A549 (cell line): ENCODE measurements around the gene PRR20D. TPM values are rescaled to one million over a fixed set of nuclear protein-coding genes. Genes with fewer than 3 reads are reported as not detected.
"Not testable (repeated sequence)": the region's sequence is repeated elsewhere in the genome, so short reads cannot be mapped to it uniquely, and the experiment has no call there.

Experiments
- ATAC-seq, 2 experiments: fragments of 200-7000 bp in 1 of 2; fragments of >200 bp in 1 of 2; cut with Nextera tagmentation in 1 of 2; cut with Tn5 transposase in 1 of 2; 3 replicates each; pipeline versions ENCODE4 v1.8.0 to v1.9.1; 2018 to 2020; ENCODE audit warnings: mild to moderate bottlenecking in 1 of 2, moderate library complexity in 1 of 2
- CTCF ChIA-PET: fragments of 300-600 bp; sonication (Branson Sonifier 250); formaldehyde crosslinking; extraction: SDS; loops from one replicate; lab custom pipeline; 2021; ENCODE audit warnings: antibody characterized with exemption, inconsistent platforms; lab: Yijun Ruan, JAX
- POLR2A ChIA-PET: fragments of 350-600 bp; formaldehyde crosslinking; extraction: SDS; loops from one replicate; lab custom pipeline; 2021; ENCODE audit warnings: antibody characterized with exemption, inconsistent platforms; lab: Yijun Ruan, JAX
- DNase-seq, 2 experiments: peaks; one replicate each; pipeline versions ENCODE4 v3.0.0 to v3.0.0-alpha.2; 2011 to 2016; ENCODE audit warnings: low read depth in 1 of 2, low spot score in 1 of 2
- FAIRE-seq: peaks from 2 replicates; lab custom pipeline; 2011; peaks lifted over from hg19 to GRCh38; lab: Jason Lieb, UNC
- H3K27ac ChIP-seq, 2 experiments: fragments of >200 bp; sonication (Bioruptor Twin); formaldehyde crosslinking; 3 replicates each; pipeline ENCODE4 v1.5.1; 2016 to 2017
- H3K4me1 ChIP-seq: fragments of >200 bp; sonication (Bioruptor Twin); formaldehyde crosslinking; 3 replicates; pipeline ENCODE4 v1.6.1; 2016
- H3K4me2 ChIP-seq: fragments of >200 bp; sonication (Bioruptor Twin); formaldehyde crosslinking; 3 replicates; pipeline ENCODE4 v1.6.1; 2016
- H3K4me3 ChIP-seq: fragments of >200 bp; sonication (Bioruptor Twin); formaldehyde crosslinking; 3 replicates; pipeline ENCODE4 v1.5.1; 2016
- H3K9me3 ChIP-seq: fragments of >200 bp; sonication (Bioruptor Twin); formaldehyde crosslinking; 3 replicates; pipeline ENCODE4 v1.6.1; 2016
- BHLHE40 ChIP-seq: IDR thresholded peaks from 2 replicates; pipeline ENCODE4 v1.6.1; 2012; ENCODE audit warnings: low read depth, low read length, inconsistent platforms
- CBX8 ChIP-seq: fragments of 200-600 bp; sonication (generic); IDR thresholded peaks from 2 replicates; pipeline ENCODE4 v1.6.1; 2016
- EP300 ChIP-seq, 2 experiments: fragments of >200 bp; sonication (Bioruptor Twin); formaldehyde crosslinking; IDR thresholded peaks; 2 replicates in 1 of 2; 3 replicates in 1 of 2; pipeline ENCODE4 v1.6.1; 2016 to 2017
- ESRRA ChIP-seq: fragments of 150-350 bp; IDR thresholded peaks from 2 replicates; pipeline ENCODE4 v1.6.1; 2014; ENCODE audit warnings: mild to moderate bottlenecking, low read length, borderline replicate concordance
- FOSL2 ChIP-seq, 2 experiments: fragments of 450-650 bp in 1 of 2; fragments of >200 bp in 1 of 2; sonication (Bioruptor Twin) in 1 of 2; formaldehyde crosslinking; IDR thresholded peaks; 2 replicates each; pipeline versions ENCODE4 v1.5.0 to v1.6.1; 2016 to 2020; ENCODE audit warnings: mild to moderate bottlenecking in 1 of 2, moderate library complexity in 1 of 2
- FOXS1 ChIP-seq: fragments of 250-450 bp; sonication (Bioruptor Pico); IDR thresholded peaks from 2 replicates; pipeline ENCODE4 v1.5.0; 2020; ENCODE audit warnings: mild to moderate bottlenecking, moderate library complexity
- GATA3 ChIP-seq: IDR thresholded peaks from 2 replicates; pipeline ENCODE4 v1.6.1; 2012; ENCODE audit warnings: borderline replicate concordance
- HMGXB4 ChIP-seq: fragments of 250-450 bp; sonication (Bioruptor Pico); IDR thresholded peaks from 2 replicates; pipeline ENCODE4 v1.5.0; 2021; ENCODE audit warnings: mild to moderate bottlenecking, moderate library complexity, borderline replicate concordance
- HOXB13 ChIP-seq: fragments of 250-450 bp; sonication (Bioruptor Pico); IDR thresholded peaks from 2 replicates; pipeline ENCODE4 v1.5.0; 2020; ENCODE audit warnings: low read depth, mild to moderate bottlenecking, moderate library complexity
- JUNB ChIP-seq: fragments of >200 bp; sonication (Bioruptor Twin); formaldehyde crosslinking; IDR thresholded peaks from 2 replicates; pipeline ENCODE4 v1.6.1; 2016
- MAX ChIP-seq: IDR thresholded peaks from 2 replicates; pipeline ENCODE4 v1.6.1; 2012
- MYC ChIP-seq: IDR thresholded peaks from 2 replicates; pipeline ENCODE4 v1.6.1; 2012; ENCODE audit warnings: mild to moderate bottlenecking, inconsistent platforms, low read length, improper control_type of control experiment, borderline replicate concordance
- NFE2L2 ChIP-seq: fragments of 150-350 bp; conservative IDR thresholded peaks from 2 replicates; pipeline ENCODE4 v1.6.1; 2014; ENCODE audit warnings: low read length
- POLR2AphosphoS2 ChIP-seq: conservative IDR thresholded peaks from 2 replicates; pipeline ENCODE4 v1.6.1; 2012; ENCODE audit warnings: low read length, improper control_type of control experiment, inconsistent platforms
- REST ChIP-seq: fragments of 200-600 bp; sonication (generic); IDR thresholded peaks from 2 replicates; pipeline ENCODE4 v1.6.1; 2016; ENCODE audit warnings: antibody characterized with exemption, mild to moderate bottlenecking, moderate library complexity
- TFCP2L1 ChIP-seq: fragments of 250-450 bp; sonication (Bioruptor Pico); IDR thresholded peaks from 2 replicates; pipeline ENCODE4 v1.5.0; 2021; ENCODE audit warnings: mild to moderate bottlenecking
- ZFP36 ChIP-seq: fragments of 450-650 bp; IDR thresholded peaks from 2 replicates; pipeline ENCODE4 v1.6.1; 2014; ENCODE audit warnings: borderline replicate concordance; ENCODE audit not compliant: partially characterized antibody
- WGBS: methylation state at CpG from one replicate; pipeline ENCODE4 v1.1.6; 2017; ENCODE audit errors: missing lambda C conversion rate; 5-methylcytosine and 5-hydroxymethylcytosine counted together
- polyA minus RNA-seq: library from RNA; depleted of rRNA, polyadenylated mRNA; stranded (reverse); fragments of >200 nt; gene quantifications from 2 replicates; pipeline ENCODE4 v1.2.3, GENCODE V29; 2011; rRNA and poly(A)+ RNA removed
- polyA plus RNA-seq, 4 experiments: library from polyadenylated mRNA; depleted of rRNA in 3 of 4; stranded (reverse); fragments of >200 nt; fragmentation: RNase III in 1 of 4; extraction: RNeasy Plus Mini Kit Qiagen cat#74134 plus additional on column Dnase treatment in 1 of 4; gene quantifications; 2 replicates in 3 of 4; 3 replicates in 1 of 4; pipeline ENCODE4 v1.2.3, GENCODE V29; 2011 to 2017
- TF ChIP-seq, protein P1 (sequence below): fragments of 150-350 bp; IDR thresholded peaks from 2 replicates; pipeline ENCODE4 v1.6.1; 2014; ENCODE audit warnings: low read depth, mild to moderate bottlenecking, low read length

The PRR20D gene
- not detected in 2 replicates for polyA plus RNA-seq (2011; rRNA removed)
- polyA plus RNA-seq (2012; cell fraction: cytosol; rRNA removed) = not detected in 2 replicates
- polyA plus RNA-seq (2012; cell fraction: nucleus; rRNA removed) = not detected in 2 replicates
- not detected in 3 replicates for polyA plus RNA-seq (2017; fragmentation: RNase III; extraction: RNeasy Plus Mini Kit Qiagen cat#74134 plus additional on column Dnase treatment)
- not detected in 2 replicates for polyA minus RNA-seq

DNA sequence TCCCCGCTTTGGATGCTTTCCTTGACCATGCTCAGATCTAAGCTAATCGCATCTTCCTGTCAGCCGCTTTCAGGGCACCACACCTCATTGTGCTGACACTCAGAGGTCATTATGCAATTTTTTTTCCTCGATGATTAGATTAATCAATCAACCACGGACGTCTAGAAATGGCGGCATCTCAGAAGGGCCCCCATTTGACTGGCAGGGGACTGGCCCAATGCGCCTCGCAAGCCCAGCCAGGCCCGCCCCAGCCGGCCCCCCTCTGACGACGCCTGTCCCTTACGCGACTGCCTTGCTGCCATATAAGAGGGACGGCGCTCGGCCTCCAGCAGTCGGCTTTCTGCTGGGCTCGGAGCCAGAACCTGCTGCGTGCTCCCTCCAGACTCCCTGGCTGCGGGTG, at the start of gene PRR20D:
TSS of gene PRR20D (plus strand) at position 301 of the 400 bp plus-strand sequence. CDS start 387 bp downstream, outside the sequence.
- H3K27ac ChIP-seq, POLR2A ChIA-PET, H3K4me1 ChIP-seq, FAIRE-seq, H3K4me3 ChIP-seq, H3K4me2 ChIP-seq, CTCF ChIA-PET, ATAC-seq, H3K9me3 ChIP-seq, DNase-seq: not testable (repeated sequence)
- WGBS = no CpG with 5 or more reads among the region's 22 CpGs

- Histone ChIP-seq H3K27ac (no peak overlapping the region), H3K9me3 (no peaks in the 10 kb centered on the region), H3K4me2 (no peak overlapping the region), H3K4me1 (no peaks in the 10 kb centered on the region), H3K4me3 (no peak overlapping the region)
- DNase-seq = no peak
- no peak for FAIRE-seq
- WGBS = 12% methylated on average over 4 of the region's 4 CpGs
- TF ChIP-seq ZFP36 (no peak), FOSL2 (IDR thresholded peaks at IDR 0.05) (no peak), FOSL2 (CRISPR knock-in tag; IDR thresholded peaks at IDR 0.05) (no peak), MYC (no peak), ESRRA (no peak), POLR2AphosphoS2 (no peak), HMGXB4 (no peak), JUNB (no peak)
- TF ChIP-seq, protein P1, sequence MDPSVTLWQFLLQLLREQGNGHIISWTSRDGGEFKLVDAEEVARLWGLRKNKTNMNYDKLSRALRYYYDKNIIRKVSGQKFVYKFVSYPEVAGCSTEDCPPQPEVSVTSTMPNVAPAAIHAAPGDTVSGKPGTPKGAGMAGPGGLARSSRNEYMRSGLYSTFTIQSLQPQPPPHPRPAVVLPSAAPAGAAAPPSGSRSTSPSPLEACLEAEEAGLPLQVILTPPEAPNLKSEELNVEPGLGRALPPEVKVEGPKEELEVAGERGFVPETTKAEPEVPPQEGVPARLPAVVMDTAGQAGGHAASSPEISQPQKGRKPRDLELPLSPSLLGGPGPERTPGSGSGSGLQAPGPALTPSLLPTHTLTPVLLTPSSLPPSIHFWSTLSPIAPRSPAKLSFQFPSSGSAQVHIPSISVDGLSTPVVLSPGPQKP = no peak
- ChIA-PET POLR2A (no interaction called here), CTCF (no interaction called here)
- no peak for ATAC-seq
Measured at GRCh38 chr13:57114945-57115344, 45.5 kb upstream of the PRR20D start.

- no peak for ATAC-seq
- TF ChIP-seq NFE2L2 = no peak
- no peak for TF ChIP-seq TFCP2L1 (CRISPR knock-in tag)
- TF ChIP-seq GATA3 = no peak
- no peak for TF ChIP-seq MAX
- TF ChIP-seq FOXS1 (CRISPR knock-in tag) = no peak
- no peak for TF ChIP-seq REST
- no peak for TF ChIP-seq CBX8
- no peak for TF ChIP-seq EP300 (IDR thresholded peaks at IDR 0.05)
- TF ChIP-seq MYC = no peak
- TF ChIP-seq, protein P1 = no peak
- no peak for TF ChIP-seq BHLHE40
- no peak for TF ChIP-seq HOXB13
- TF ChIP-seq ZFP36 = no peak
- no peaks in the 10 kb centered on the region for H3K9me3 ChIP-seq
- H3K27ac ChIP-seq = no peak overlapping the region
- FAIRE-seq = no peak
- H3K4me1 ChIP-seq = no peaks in the 10 kb centered on the region
- H3K4me2 ChIP-seq = no peak overlapping the region
- 0% methylated on average over 1 of the region's 1 CpG for WGBS
- DNase-seq = no peak
- CTCF ChIA-PET = no interaction called here
- H3K4me3 ChIP-seq = no peak overlapping the region
- POLR2A ChIA-PET = no interaction called here
Measured at GRCh38 chr13:57123681-57124080, 36.8 kb upstream of the PRR20D start.
